IPS DF 6.9 (cell line): ENCODE data around the gene ATM.
A peak's percentile ranks its signal among the peaks of the same experiment; 100 is the strongest.

Experiments used
- DNase-seq: peaks from one replicate; pipeline ENCODE4 v3.0.0-alpha.2; 2013; ENCODE audit warnings: low read depth, low spot score
- H3K27ac ChIP-seq: one replicate; pipeline ENCODE4 v1.5.1; 2013; ENCODE audit warnings: low read length, control low read depth
- H3K27me3 ChIP-seq: 2 replicates; pipeline ENCODE4 v1.6.1; 2013; ENCODE audit warnings: mild to moderate bottlenecking, low read length; ENCODE audit not compliant: control insufficient read depth, insufficient read depth
- H3K36me3 ChIP-seq: 2 replicates; pipeline ENCODE4 v1.6.1; 2013; ENCODE audit warnings: low read length; ENCODE audit not compliant: control insufficient read depth, insufficient read depth
- H3K4me1 ChIP-seq: 2 replicates; pipeline ENCODE4 v1.6.1; 2013; ENCODE audit warnings: low read length; ENCODE audit not compliant: control insufficient read depth, insufficient read depth
- H3K4me3 ChIP-seq: 2 replicates; pipeline ENCODE4 v1.5.1; 2013; ENCODE audit warnings: mild to moderate bottlenecking, low read length
- H3K9me3 ChIP-seq: 2 replicates; pipeline ENCODE4 v1.6.1; 2013; ENCODE audit warnings: low read length, inconsistent platforms; ENCODE audit not compliant: control insufficient read depth, insufficient read depth
- WGBS: extraction: QIAGEN DNeasy Blood & Tissue Kit; methylation state at CpG from one replicate; pipeline ENCODE4 v1.1.7; 2013; ENCODE audit warnings: mixed read lengths, missing lambda C conversion rate; ENCODE audit not compliant: insufficient read length, insufficient coverage; 5-methylcytosine and 5-hydroxymethylcytosine counted together

The ATM gene, protein sequence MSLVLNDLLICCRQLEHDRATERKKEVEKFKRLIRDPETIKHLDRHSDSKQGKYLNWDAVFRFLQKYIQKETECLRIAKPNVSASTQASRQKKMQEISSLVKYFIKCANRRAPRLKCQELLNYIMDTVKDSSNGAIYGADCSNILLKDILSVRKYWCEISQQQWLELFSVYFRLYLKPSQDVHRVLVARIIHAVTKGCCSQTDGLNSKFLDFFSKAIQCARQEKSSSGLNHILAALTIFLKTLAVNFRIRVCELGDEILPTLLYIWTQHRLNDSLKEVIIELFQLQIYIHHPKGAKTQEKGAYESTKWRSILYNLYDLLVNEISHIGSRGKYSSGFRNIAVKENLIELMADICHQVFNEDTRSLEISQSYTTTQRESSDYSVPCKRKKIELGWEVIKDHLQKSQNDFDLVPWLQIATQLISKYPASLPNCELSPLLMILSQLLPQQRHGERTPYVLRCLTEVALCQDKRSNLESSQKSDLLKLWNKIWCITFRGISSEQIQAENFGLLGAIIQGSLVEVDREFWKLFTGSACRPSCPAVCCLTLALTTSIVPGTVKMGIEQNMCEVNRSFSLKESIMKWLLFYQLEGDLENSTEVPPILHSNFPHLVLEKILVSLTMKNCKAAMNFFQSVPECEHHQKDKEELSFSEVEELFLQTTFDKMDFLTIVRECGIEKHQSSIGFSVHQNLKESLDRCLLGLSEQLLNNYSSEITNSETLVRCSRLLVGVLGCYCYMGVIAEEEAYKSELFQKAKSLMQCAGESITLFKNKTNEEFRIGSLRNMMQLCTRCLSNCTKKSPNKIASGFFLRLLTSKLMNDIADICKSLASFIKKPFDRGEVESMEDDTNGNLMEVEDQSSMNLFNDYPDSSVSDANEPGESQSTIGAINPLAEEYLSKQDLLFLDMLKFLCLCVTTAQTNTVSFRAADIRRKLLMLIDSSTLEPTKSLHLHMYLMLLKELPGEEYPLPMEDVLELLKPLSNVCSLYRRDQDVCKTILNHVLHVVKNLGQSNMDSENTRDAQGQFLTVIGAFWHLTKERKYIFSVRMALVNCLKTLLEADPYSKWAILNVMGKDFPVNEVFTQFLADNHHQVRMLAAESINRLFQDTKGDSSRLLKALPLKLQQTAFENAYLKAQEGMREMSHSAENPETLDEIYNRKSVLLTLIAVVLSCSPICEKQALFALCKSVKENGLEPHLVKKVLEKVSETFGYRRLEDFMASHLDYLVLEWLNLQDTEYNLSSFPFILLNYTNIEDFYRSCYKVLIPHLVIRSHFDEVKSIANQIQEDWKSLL (N-terminal part only)

DNA sequence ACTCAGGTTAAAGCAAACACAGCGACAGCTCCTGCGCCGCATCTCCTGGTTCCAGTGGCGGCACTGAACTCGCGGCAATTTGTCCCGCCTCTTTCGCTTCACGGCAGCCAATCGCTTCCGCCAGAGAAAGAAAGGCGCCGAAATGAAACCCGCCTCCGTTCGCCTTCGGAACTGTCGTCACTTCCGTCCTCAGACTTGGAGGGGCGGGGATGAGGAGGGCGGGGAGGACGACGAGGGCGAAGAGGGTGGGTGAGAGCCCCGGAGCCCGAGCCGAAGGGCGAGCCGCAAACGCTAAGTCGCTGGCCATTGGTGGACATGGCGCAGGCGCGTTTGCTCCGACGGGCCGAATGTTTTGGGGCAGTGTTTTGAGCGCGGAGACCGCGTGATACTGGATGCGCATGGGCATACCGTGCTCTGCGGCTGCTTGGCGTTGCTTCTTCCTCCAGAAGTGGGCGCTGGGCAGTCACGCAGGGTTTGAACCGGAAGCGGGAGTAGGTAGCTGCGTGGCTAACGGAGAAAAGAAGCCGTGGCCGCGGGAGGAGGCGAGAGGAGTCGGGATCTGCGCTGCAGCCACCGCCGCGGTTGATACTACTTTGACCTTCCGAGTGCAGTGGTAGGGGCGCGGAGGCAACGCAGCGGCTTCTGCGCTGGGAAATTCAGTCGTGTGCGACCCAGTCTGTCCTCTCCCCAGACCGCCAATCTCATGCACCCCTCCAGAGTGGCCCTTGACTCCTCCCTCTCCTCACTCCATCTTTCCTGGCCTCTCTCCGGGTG lies at the start of gene ATM, which contains the start of gene NPAT:
TSS of gene ATM (plus strand) at position 494 of the 774 bp plus-strand sequence. CDS start 4,558 bp downstream, outside the sequence.
TSS of gene NPAT (minus strand) at position 65 of the 774 bp plus-strand sequence. CDS start 102 bp downstream, outside the sequence.
- Histone ChIP-seq H3K27me3 (no peaks in the 10 kb centered on the region), H3K36me3 (no peaks in the 10 kb centered on the region), H3K9me3 (no peaks in the 10 kb centered on the region), H3K4me3 (peak within 1 kb of the TSS; percentile 86), H3K27ac (no peak within 1 kb of the TSS), H3K4me1 (no peaks in the 10 kb centered on the region; the same call in 1 of the 2 replicates)
- no CpG with 5 or more reads among the region's 70 CpGs for WGBS
- peak; percentile 92 for DNase-seq

DNA sequence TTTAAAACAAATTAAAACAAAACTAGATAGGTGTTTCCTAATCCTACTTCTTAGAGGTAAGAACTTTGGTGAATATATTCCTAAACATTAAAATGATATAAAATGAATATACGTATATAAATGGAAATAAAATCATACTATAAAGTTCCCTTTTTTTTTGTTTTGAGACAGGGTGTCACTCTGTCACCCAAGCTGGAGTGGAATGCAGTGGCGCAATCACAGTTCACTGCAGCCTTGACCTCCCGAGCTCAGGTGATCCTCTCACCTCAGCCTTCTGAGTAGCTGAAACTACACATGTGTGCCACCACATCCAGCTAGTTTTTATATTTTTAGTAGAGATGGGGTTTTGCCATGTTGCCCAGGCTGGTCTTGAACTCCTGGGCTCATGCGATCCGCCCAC lies 45.3 kb upstream of the ATM start:
- no peaks in the 10 kb centered on the region for H3K4me1 ChIP-seq
- WGBS, result no CpG with 5 or more reads among the region's 5 CpGs

GRCh38 chr11:108193725-108194124 lies 29.1 kb upstream of the ATM start:
- DNase-seq, result no peak
- Histone ChIP-seq H3K9me3 (no peaks in the 10 kb centered on the region), H3K27ac (no peak overlapping the region), H3K4me3 (no peak overlapping the region), H3K27me3 (no peaks in the 10 kb centered on the region), H3K36me3 (peaks cover 3% of the 10 kb centered on the region), H3K4me1 (no peaks in the 10 kb centered on the region)

More for the DNA sequence above, 45.3 kb upstream of the ATM start:
- Histone ChIP-seq H3K4me3 (no peak overlapping the region), H3K36me3 (peaks cover 11% of the 10 kb centered on the region; the same call in 1 of the 2 replicates), H3K27me3 (no peaks in the 10 kb centered on the region), H3K9me3 (no peaks in the 10 kb centered on the region), H3K27ac (no peak overlapping the region)
- DNase-seq, result no peak

GRCh38 chr11:108196901-108197300 lies 26.0 kb upstream of the ATM start:
- no CpG with 5 or more reads among the region's 3 CpGs for whole genome bisulfite sequencing
- Histone ChIP-seq H3K4me1 (no peaks in the 10 kb centered on the region; the same call in 1 of the 2 replicates), H3K27ac (no peak overlapping the region), H3K4me3 (no peak overlapping the region), H3K36me3 (peaks cover 7% of the 10 kb centered on the region; the same call in 1 of the 2 replicates), H3K9me3 (no peaks in the 10 kb centered on the region), H3K27me3 (no peaks in the 10 kb centered on the region)
- no peak for DNase-seq

DNA sequence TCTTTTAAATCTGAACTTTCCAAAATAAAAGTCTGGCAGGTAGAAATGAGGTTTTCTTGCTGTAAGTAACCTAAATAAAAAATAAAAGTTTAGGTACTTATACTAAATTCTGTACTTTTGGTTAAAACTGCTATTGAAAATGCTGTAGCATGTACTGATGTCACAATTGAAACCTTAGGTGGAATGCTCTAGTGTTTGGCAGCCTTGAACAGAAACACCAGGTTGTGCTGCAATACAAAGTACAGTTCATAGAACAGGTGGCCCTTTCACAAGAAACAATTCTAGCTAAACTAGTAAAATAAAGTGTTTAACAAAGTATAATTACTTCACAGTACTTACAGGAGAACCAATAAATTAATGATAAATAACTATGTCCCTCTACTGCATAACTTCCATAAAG lies 25.5 kb upstream of the ATM start:
- Histone ChIP-seq H3K4me3 (no peak overlapping the region), H3K4me1 (no peaks in the 10 kb centered on the region; the same call in 1 of the 2 replicates), H3K27me3 (no peaks in the 10 kb centered on the region), H3K27ac (no peak overlapping the region), H3K36me3 (peaks cover 7% of the 10 kb centered on the region; the same call in 1 of the 2 replicates), H3K9me3 (no peaks in the 10 kb centered on the region)
- DNase-seq, result no peak

DNA sequence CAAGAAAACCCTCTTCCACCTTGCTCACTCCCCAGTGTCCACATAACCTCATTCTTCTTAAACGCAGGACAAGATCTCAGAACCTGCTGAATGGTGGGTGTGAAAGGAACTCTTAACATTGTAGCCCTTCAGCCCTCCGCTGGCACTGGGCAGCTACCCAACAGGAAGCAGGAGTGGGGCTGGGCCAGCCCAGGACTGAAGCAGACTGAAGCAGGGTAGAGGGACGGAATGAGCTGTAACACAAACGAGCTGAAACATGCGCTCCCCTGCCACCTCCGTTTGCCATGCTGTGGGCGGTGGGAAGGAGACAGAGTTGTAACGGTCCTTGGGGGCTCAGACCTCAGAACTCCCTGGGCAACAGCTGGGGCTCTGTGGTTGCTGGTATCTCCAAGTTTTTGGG lies 24.0 kb upstream of the ATM start:
- Histone ChIP-seq H3K27me3 (no peaks in the 10 kb centered on the region), H3K27ac (no peak overlapping the region), H3K4me3 (no peak overlapping the region), H3K4me1 (no peaks in the 10 kb centered on the region; the same call in 1 of the 2 replicates), H3K9me3 (no peaks in the 10 kb centered on the region), H3K36me3 (peaks cover 7% of the 10 kb centered on the region; the same call in 1 of the 2 replicates)
- DNase-seq, result no peak
- no CpG with 5 or more reads among the region's 8 CpGs for WGBS

DNA sequence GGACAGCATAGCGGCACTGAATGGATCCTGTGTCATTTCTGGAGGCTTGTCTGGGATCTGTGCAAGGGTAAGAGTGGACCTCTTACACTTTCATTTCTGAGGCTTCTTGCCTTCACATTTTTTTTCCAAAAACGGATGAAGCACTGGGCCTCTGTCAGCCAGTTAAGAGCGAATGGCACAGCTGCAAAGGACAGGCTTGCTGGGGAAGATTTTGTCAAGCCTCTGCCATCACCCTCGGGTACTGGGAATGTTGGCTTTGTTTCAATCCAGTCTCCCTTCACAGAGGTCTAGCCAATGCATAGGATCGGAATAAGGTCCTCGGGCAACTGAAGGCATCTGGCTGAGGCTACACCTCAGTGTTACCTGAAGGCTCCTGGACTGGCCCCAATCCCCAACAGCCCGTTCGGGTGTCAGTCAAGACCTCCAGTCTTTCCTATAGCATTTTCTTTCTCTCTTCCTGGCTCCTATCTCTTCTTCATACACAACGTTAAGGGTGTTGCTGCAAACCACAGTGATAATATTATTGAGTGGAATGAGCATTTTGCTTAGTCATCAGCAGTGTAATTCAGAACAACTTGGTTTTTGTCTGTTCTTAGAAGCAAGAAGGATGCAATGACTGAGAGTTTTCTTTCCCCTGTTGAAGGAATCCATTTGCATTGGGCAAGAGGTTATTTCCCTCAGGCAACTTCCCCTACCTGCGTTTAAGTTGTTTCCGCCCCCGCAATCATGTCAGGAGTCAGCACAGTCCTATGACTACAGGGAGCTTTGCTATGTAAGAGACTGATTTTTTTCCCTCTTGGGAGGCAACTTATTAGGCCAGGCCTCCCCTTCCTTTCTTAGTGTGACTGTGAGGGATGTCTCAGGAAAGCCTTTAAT lies 23.2 kb upstream of the ATM start:
- DNase-seq, result no peak
- H3K4me3 ChIP-seq, result no peak overlapping the region
- no peaks in the 10 kb centered on the region for H3K9me3 ChIP-seq
- no peak overlapping the region for H3K27ac ChIP-seq
- H3K36me3 ChIP-seq, result peaks cover 12% of the 10 kb centered on the region
- WGBS, result no CpG with 5 or more reads among the region's 12 CpGs
- H3K27me3 ChIP-seq, result no peaks in the 10 kb centered on the region
- H3K4me1 ChIP-seq, result no peaks in the 10 kb centered on the region; the same call in 1 of the 2 replicates

DNA sequence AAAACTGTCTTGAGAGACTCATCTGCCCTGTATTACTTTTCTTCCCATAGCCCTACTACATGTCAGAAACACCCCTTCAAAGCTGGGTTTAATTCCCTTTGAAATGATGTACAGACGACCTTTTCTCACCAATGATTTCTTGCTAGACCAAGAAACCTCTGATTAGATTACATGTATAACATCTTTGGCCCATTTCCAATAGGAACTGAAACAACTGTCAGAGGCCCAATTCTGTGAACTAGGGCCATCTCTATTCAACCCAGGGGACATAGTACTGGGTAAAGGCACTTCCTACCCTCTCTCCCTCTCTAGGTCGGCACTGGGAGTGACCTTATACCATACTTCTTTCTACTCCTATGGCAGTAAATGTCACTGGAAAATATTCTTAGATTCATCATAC lies 19.8 kb upstream of the ATM start:
- Histone ChIP-seq H3K9me3 (no peaks in the 10 kb centered on the region; the same call in 1 of the 2 replicates), H3K27me3 (no peaks in the 10 kb centered on the region), H3K4me1 (no peaks in the 10 kb centered on the region; the same call in 1 of the 2 replicates), H3K4me3 (no peak overlapping the region), H3K27ac (no peak overlapping the region), H3K36me3 (peaks cover 30% of the 10 kb centered on the region)
- no peak for DNase-seq
- no CpG with 5 or more reads among the region's 2 CpGs for WGBS

GRCh38 chr11:108204376-108204775 lies 18.5 kb upstream of the ATM start:
- no CpG with 5 or more reads among the region's 9 CpGs for WGBS
- Histone ChIP-seq H3K4me1 (no peaks in the 10 kb centered on the region; the same call in 1 of the 2 replicates), H3K4me3 (no peak overlapping the region), H3K27me3 (no peaks in the 10 kb centered on the region), H3K27ac (no peak overlapping the region), H3K36me3 (peaks cover 23% of the 10 kb centered on the region), H3K9me3 (no peaks in the 10 kb centered on the region; the same call in 1 of the 2 replicates)
- DNase-seq, result no peak
